ENCODE measurements around the gene OSTN. TPM values are rescaled to one million over a fixed set of nuclear protein-coding genes. Genes with fewer than 3 reads are reported as not detected.

OSTN gene
- polyA plus RNA-seq, 1 of the 3 experiments (the other 2 are of a cell fraction), result 0.02 TPM

DNA sequence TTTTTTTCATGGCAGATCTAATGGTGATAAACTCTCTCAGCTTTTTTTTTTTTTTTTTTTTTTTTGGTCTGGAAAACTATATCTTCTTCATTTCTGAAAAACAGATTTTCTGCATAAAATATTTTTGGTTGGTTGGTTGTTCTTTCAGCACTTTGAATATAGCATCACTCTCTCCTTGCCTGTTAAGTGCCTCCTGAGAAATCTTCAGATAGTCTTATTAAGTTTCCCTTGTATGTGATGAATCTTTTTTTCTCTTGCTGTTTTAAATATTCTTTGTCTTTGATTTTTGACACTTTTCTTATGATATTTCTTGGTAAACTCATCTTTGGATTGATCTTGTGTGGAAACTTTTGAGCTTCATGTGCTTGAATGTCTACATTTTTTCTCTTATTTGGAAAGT lies 44.2 kb upstream of the OSTN start:
- peaks cover 12% of the 10 kb centered on the region; the same call in 1 of the 2 replicates for H3K9me3 ChIP-seq
- no peak for DNase-seq
- no peak overlapping the region for H3K27ac ChIP-seq (ENCODE audit: low read depth in 2 of 2, low read length in 1 of 2)
- no peak overlapping the region for H3K4me3 ChIP-seq (ENCODE audit: low read depth in 2 of 2, low read length in 1 of 2)
- no peak overlapping the region for H3K9ac ChIP-seq
- no peaks in the 10 kb centered on the region for H3K4me1 ChIP-seq (ENCODE audit: control insufficient read depth in 1 of 2, insufficient read depth in 2 of 2, low read depth in 1 of 2, low read length in 1 of 2)
- H3K79me2 ChIP-seq (ENCODE audit: insufficient read depth), result no peaks in the 10 kb centered on the region
- no peak overlapping the region for H2AFZ ChIP-seq (ENCODE audit: low read depth)
- ChIA-PET CTCF (no interaction called here), POLR2A (no interaction called here)
- no peak overlapping the region for H3K4me2 ChIP-seq
- H4K20me1 ChIP-seq (ENCODE audit: insufficient read depth), result no peaks in the 10 kb centered on the region
- no peaks in the 10 kb centered on the region for H3K9me2 ChIP-seq
- no peak for TF ChIP-seq NRF1 (IDR thresholded peaks at IDR 0.05; ENCODE audit: low read depth, low read length)
- no peak for TF ChIP-seq GABPA (IDR thresholded peaks at IDR 0.05; ENCODE audit: low read depth)
- TF ChIP-seq, protein P1, sequence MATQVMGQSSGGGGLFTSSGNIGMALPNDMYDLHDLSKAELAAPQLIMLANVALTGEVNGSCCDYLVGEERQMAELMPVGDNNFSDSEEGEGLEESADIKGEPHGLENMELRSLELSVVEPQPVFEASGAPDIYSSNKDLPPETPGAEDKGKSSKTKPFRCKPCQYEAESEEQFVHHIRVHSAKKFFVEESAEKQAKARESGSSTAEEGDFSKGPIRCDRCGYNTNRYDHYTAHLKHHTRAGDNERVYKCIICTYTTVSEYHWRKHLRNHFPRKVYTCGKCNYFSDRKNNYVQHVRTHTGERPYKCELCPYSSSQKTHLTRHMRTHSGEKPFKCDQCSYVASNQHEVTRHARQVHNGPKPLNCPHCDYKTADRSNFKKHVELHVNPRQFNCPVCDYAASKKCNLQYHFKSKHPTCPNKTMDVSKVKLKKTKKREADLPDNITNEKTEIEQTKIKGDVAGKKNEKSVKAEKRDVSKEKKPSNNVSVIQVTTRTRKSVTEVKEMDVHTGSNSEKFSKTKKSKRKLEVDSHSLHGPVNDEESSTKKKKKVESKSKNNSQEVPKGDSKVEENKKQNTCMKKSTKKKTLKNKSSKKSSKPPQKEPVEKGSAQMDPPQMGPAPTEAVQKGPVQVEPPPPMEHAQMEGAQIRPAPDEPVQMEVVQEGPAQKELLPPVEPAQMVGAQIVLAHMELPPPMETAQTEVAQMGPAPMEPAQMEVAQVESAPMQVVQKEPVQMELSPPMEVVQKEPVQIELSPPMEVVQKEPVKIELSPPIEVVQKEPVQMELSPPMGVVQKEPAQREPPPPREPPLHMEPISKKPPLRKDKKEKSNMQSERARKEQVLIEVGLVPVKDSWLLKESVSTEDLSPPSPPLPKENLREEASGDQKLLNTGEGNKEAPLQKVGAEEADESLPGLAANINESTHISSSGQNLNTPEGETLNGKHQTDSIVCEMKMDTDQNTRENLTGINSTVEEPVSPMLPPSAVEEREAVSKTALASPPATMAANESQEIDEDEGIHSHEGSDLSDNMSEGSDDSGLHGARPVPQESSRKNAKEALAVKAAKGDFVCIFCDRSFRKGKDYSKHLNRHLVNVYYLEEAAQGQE (IDR thresholded peaks at IDR 0.05; ENCODE audit: low read depth, low read length), result no peak
- no peak for TF ChIP-seq GATA2 (CRISPR knock-in tag; IDR thresholded peaks at IDR 0.05)
- TF ChIP-seq FOSL2 (IDR thresholded peaks at IDR 0.05; ENCODE audit: borderline replicate concordance, low read depth), result no peak
- no peak for TF ChIP-seq YY1 (IDR thresholded peaks at IDR 0.05; ENCODE audit: low read depth)
- TF ChIP-seq, protein P2, sequence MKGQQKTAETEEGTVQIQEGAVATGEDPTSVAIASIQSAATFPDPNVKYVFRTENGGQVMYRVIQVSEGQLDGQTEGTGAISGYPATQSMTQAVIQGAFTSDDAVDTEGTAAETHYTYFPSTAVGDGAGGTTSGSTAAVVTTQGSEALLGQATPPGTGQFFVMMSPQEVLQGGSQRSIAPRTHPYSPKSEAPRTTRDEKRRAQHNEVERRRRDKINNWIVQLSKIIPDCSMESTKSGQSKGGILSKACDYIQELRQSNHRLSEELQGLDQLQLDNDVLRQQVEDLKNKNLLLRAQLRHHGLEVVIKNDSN (IDR thresholded peaks at IDR 0.05; ENCODE audit: borderline replicate concordance, low read depth), result no peak
- TF ChIP-seq ELF1 (IDR thresholded peaks at IDR 0.05), result no peak
- no peak for TF ChIP-seq FOXJ3 (CRISPR knock-in tag; IDR thresholded peaks at IDR 0.05)
- no peak for TF ChIP-seq JUND (IDR thresholded peaks at IDR 0.05)
- no peak for TF ChIP-seq RCOR1 (IDR thresholded peaks at IDR 0.05; ENCODE audit: low read length)
- no peak for TF ChIP-seq RAD21 (IDR thresholded peaks at IDR 0.05; ENCODE audit: low read length)
- no peak for TF ChIP-seq SMC3 (IDR thresholded peaks at IDR 0.05; ENCODE audit: low read depth, low read length)
- no peak for TF ChIP-seq EP300 (IDR thresholded peaks at IDR 0.05; ENCODE audit: borderline replicate concordance in 1 of 2, low read depth in 1 of 2, low read length in 1 of 2)
- TF ChIP-seq, protein P3, sequence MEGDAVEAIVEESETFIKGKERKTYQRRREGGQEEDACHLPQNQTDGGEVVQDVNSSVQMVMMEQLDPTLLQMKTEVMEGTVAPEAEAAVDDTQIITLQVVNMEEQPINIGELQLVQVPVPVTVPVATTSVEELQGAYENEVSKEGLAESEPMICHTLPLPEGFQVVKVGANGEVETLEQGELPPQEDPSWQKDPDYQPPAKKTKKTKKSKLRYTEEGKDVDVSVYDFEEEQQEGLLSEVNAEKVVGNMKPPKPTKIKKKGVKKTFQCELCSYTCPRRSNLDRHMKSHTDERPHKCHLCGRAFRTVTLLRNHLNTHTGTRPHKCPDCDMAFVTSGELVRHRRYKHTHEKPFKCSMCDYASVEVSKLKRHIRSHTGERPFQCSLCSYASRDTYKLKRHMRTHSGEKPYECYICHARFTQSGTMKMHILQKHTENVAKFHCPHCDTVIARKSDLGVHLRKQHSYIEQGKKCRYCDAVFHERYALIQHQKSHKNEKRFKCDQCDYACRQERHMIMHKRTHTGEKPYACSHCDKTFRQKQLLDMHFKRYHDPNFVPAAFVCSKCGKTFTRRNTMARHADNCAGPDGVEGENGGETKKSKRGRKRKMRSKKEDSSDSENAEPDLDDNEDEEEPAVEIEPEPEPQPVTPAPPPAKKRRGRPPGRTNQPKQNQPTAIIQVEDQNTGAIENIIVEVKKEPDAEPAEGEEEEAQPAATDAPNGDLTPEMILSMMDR (IDR thresholded peaks at IDR 0.05), result no peak
- no peak for TF ChIP-seq MXI1 (IDR thresholded peaks at IDR 0.05; ENCODE audit: low read depth, low read length)
- no peak for TF ChIP-seq TEAD4 (IDR thresholded peaks at IDR 0.05; ENCODE audit: borderline replicate concordance, insufficient read depth)
- no peak for TF ChIP-seq FOXM1 (IDR thresholded peaks at IDR 0.05; ENCODE audit: low read depth)
- TF ChIP-seq TCF12 (IDR thresholded peaks at IDR 0.05), result no peak
- TF ChIP-seq MEF2A (IDR thresholded peaks at IDR 0.05; ENCODE audit: borderline replicate concordance, low read depth), result no peak
- H3K27me3 ChIP-seq (ENCODE audit: insufficient read depth), result no peaks in the 10 kb centered on the region
- H3K36me3 ChIP-seq (replicated peaks in 1 of 2; ENCODE audit: control insufficient read depth in 1 of 2, insufficient read depth in 2 of 2, low read length in 1 of 2), result peaks cover 0 to 3% of the 10 kb centered on the region in 2 experiments
- no peaks in the 10 kb centered on the region for H3F3A ChIP-seq (replicated peaks; ENCODE audit: insufficient read depth)
